C4-2B (cell line): ENCODE data around the gene TMEM222.

Source experiments
- CTCF ChIP-seq: fragments of 450-650 bp; conservative IDR thresholded peaks from 2 replicates; pipeline ENCODE4 v1.5.1; 2017; ENCODE audit warnings: mild to moderate bottlenecking
- ZFX ChIP-seq: fragments of 450-650 bp; IDR thresholded peaks from 2 replicates; pipeline ENCODE4 v1.6.1; 2017

- TF ChIP-seq CTCF (no peak), ZFX (no peak)
Measured at GRCh38 chr1:27377760-27378495, 56.0 kb downstream of the TMEM222 start.
